ENCODE data around the gene DLG2. TPM values are rescaled to one million over a fixed set of nuclear protein-coding genes. Genes with fewer than 3 reads are reported as not detected.

DLG2 gene
- total and polyA plus RNA-seq, 2 of the 8 experiments (the other 6 are each of a cell fraction or from before 2014, with no cell fraction given): 1.7 to 14.3 TPM

DNA sequence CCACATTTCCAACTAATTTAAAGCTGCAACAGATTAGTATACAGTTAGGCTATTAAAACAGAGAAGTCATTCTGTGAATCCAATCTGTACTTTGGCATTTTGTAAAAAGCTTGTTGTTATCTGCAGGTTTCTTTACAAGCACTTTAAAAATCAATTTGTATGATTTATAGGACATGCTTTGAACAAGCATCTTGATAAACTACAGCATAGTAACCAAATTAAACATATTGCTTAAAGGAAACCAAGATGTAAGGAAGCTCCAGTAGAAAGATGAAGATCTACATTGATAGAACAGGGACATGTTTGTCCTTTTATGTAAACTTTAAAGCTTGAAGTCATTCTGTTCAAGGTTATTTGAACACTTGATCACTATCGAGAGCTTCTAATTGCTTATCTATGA is 1842.7 kb downstream of the DLG2 start:
- Histone ChIP-seq H2BK20ac (ENCODE audit: low read length) (no peak overlapping the region), H4K8ac (ENCODE audit: extremely low read depth, insufficient read depth, low read length) (no peak overlapping the region)
- CTCF ChIA-PET (ENCODE audit: partially characterized antibody): interaction anchor here (0.6 to 2.0 kb wide), 4 partner anchors 27 to 510 kb away, joined by 3 to 6 read pairs (median 4); no protein-coding TSS in a partner anchor
- no peak for TF ChIP-seq TAF1 (IDR thresholded peaks at IDR 0.05; ENCODE audit: low read depth, low read length)
- TF ChIP-seq EZH2 (IDR thresholded peaks at IDR 0.05; ENCODE audit: low read depth, low read length, severe bottlenecking): no peak
- TF ChIP-seq KDM5A (IDR thresholded peaks at IDR 0.05; ENCODE audit: low read length): no peak
- TF ChIP-seq, protein P1, sequence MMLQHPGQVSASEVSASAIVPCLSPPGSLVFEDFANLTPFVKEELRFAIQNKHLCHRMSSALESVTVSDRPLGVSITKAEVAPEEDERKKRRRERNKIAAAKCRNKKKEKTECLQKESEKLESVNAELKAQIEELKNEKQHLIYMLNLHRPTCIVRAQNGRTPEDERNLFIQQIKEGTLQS (IDR thresholded peaks at IDR 0.05; ENCODE audit: insufficient read depth, low read depth, low read length): no peak
- no peak for TF ChIP-seq TEAD4 (IDR thresholded peaks at IDR 0.05; ENCODE audit: low read depth, low read length)
- TF ChIP-seq, protein P2, sequence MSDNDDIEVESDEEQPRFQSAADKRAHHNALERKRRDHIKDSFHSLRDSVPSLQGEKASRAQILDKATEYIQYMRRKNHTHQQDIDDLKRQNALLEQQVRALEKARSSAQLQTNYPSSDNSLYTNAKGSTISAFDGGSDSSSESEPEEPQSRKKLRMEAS (IDR thresholded peaks at IDR 0.05): no peak
- TF ChIP-seq, protein P3, sequence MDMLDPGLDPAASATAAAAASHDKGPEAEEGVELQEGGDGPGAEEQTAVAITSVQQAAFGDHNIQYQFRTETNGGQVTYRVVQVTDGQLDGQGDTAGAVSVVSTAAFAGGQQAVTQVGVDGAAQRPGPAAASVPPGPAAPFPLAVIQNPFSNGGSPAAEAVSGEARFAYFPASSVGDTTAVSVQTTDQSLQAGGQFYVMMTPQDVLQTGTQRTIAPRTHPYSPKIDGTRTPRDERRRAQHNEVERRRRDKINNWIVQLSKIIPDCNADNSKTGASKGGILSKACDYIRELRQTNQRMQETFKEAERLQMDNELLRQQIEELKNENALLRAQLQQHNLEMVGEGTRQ (IDR thresholded peaks at IDR 0.05; ENCODE audit: low read length): no peak
- no peak for TF ChIP-seq EGR1 (IDR thresholded peaks at IDR 0.05; ENCODE audit: borderline replicate concordance, low read depth, low read length)
- no peak for TF ChIP-seq BRCA1 (IDR thresholded peaks at IDR 0.05; ENCODE audit: low read depth, low read length)
- TF ChIP-seq RXRA (IDR thresholded peaks at IDR 0.05; ENCODE audit: insufficient read depth, low read depth, low read length): no peak
- TF ChIP-seq EP300 (IDR thresholded peaks at IDR 0.05; ENCODE audit: borderline replicate concordance in 1 of 2, low read depth in 2 of 2, low read length in 2 of 2): no peak

More for the DNA sequence above, 1842.7 kb downstream of the DLG2 start:
- no peak overlapping the region for H3K23ac ChIP-seq (ENCODE audit: insufficient read length)
- H3K27ac ChIP-seq (ENCODE audit: low read depth, low read length): no peak overlapping the region
- H3K14ac ChIP-seq (ENCODE audit: insufficient read length): no peak overlapping the region
- no peak overlapping the region for H3K9ac ChIP-seq (replicated peaks in 1 of 4; ENCODE audit: extremely low read depth in 1 of 4, low read depth in 3 of 4, low read length in 3 of 4)
- no peak for DNase-seq (ENCODE audit: low read depth in 1 of 2, low spot score in 2 of 2)
- no peak overlapping the region for H2BK5ac ChIP-seq (ENCODE audit: low read depth, low read length)
- no peak overlapping the region for H3K4ac ChIP-seq (replicated peaks; ENCODE audit: insufficient read length, low read depth, low read length)
- H3K79me2 ChIP-seq (ENCODE audit: control insufficient read depth in 1 of 2, insufficient read depth in 2 of 2, low read length in 2 of 2): no peaks in the 10 kb centered on the region
- no peak overlapping the region for H2AFZ ChIP-seq (ENCODE audit: low read length)
- no peak overlapping the region for H2BK12ac ChIP-seq (ENCODE audit: low read depth, low read length)
- POLR2A ChIA-PET (ENCODE audit: partially characterized antibody): no interaction called here
- no peak overlapping the region for H3K56ac ChIP-seq (replicated peaks; ENCODE audit: insufficient read length, low read depth, low read length)
- 94% methylated on average over 1 of the region's 1 CpG; no CpG with 5 or more reads in 1 of the 2 experiments for WGBS, 2 experiments (ENCODE audit: extremely low coverage in 1 of 2, insufficient coverage in 1 of 2, insufficient read length in 1 of 2, insufficient replicate concordance in 2 of 2, low coverage in 1 of 2, low lambda C conversion rate in 2 of 2, missing lambda C conversion rate in 1 of 2)
- no peak overlapping the region for H2BK120ac ChIP-seq (replicated peaks; ENCODE audit: low read depth, low read length)
- no peak overlapping the region for H3K18ac ChIP-seq (ENCODE audit: extremely low read depth, low read length)
- H3K36me3 ChIP-seq (ENCODE audit: control insufficient read depth in 2 of 4, insufficient read depth in 4 of 4, low read length in 3 of 4): no peaks in the 10 kb centered on the region
- no peak overlapping the region for H4K5ac ChIP-seq (ENCODE audit: insufficient read length, low read depth, low read length)
- no peaks in the 10 kb centered on the region for H3K79me1 ChIP-seq (ENCODE audit: low read depth, low read length)
- H4K91ac ChIP-seq (replicated peaks; ENCODE audit: insufficient read length, low read length): no peak overlapping the region
- H2AK5ac ChIP-seq (ENCODE audit: low read depth, low read length): no peak overlapping the region
- no peak overlapping the region for H3K4me3 ChIP-seq (ENCODE audit: extremely low read depth in 1 of 4, insufficient read depth in 2 of 4, low read depth in 3 of 4, low read length in 4 of 4)
- no peaks in the 10 kb centered on the region for H3K27me3 ChIP-seq (replicated peaks in 1 of 4; ENCODE audit: control insufficient read depth in 3 of 4, extremely low read depth in 1 of 4, insufficient read depth in 3 of 4, low read length in 3 of 4)
- no peaks in the 10 kb centered on the region for H3K23me2 ChIP-seq (ENCODE audit: low read depth, low read length)
- no peak for FAIRE-seq
- H3K4me2 ChIP-seq (ENCODE audit: insufficient read depth in 1 of 2, low read depth in 2 of 2, low read length in 2 of 2): no peak overlapping the region
- H3K9me3 ChIP-seq (ENCODE audit: insufficient read depth in 2 of 2, low read depth in 1 of 2, low read length in 1 of 2): peaks cover 0 to 2% of the 10 kb centered on the region in 2 experiments; a peak in 1 of 4 replicates
- no peaks in the 10 kb centered on the region for H3K4me1 ChIP-seq (replicated peaks in 1 of 4; ENCODE audit: control insufficient read depth in 3 of 4, insufficient read depth in 4 of 4, low read length in 3 of 4)
- no peaks in the 10 kb centered on the region for H4K20me1 ChIP-seq (replicated peaks in 1 of 2; ENCODE audit: control insufficient read depth in 1 of 2, insufficient read depth in 2 of 2, low read length in 2 of 2)
- H2BK15ac ChIP-seq (ENCODE audit: low read length): no peak overlapping the region
